HG03571 (cell line): ENCODE data around the gene IL36RN.

Experiments used
- ATAC-seq: cut with Tn5 transposase; IDR thresholded peaks from one replicate; pipeline ENCODE4 v1.9.1; 2021; ENCODE audit not compliant: unreplicated experiment

Gene IL36RN

DNA sequence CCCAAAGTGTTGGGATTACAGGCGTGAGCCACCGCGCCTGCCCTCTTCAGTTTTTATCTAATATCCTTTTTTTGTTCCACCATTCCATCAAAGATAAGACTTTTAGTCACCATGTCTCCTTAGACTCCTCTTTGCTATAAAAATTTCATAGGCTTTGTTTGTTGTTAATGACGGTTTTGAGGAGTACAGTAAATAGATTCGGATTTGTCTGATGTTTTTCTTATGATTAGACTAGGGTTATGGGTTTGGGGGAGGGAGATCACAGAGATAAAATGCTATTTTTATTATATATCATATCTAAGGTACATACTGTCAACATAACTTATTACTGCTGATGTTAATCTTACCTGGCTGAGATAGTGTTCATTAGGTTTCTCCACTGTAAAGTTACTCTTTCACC, 12.5 kb upstream of the IL36RN start:
- no peak for ATAC-seq

DNA sequence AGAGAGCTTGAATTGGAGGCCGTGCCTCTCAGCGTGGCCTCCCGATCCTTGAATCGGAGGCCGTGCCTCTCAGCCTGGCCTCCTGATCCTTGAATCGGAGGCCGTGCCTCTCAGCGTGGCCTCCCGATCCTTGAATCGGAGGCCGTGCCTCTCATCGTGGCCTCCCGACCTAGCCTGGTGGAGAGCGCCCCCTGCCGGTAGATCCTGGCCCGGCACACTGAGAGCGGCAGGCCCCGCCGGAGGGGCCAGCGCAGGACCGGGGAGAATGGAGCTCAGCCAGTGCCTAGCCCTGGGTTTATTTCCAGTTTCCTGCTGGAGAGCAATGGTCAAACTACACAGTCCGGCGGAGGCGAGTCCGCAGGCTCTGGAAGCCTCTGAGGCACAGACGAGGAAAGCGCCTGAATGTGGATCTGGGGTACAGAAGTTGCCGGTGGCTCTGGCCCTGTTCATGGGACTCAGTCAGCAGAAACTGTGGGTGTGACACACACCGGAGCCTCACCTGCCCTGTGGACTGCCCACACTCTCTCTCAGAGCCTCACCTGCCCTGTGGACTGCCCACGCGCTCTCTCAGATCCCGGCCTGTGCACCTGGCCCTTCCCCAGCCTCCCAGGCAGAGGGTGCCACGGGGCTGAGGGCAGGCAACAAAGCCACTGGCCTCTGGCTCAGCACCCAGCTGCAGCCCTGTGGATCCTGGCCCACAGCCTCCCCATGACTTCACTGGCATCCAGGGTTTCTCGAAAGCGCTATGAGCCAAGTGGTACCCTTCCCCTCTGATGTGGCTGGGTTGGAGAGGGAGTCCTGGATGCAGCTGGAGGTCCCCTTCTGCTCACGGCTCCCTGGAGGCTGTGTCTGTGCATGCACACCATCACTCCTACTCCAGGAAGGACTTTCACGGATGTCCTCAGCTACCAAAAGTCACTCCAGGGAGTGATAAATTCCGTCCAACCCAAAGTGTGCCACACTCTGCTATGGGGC, 7.8 kb upstream of the IL36RN start:
- no peak for ATAC-seq

DNA sequence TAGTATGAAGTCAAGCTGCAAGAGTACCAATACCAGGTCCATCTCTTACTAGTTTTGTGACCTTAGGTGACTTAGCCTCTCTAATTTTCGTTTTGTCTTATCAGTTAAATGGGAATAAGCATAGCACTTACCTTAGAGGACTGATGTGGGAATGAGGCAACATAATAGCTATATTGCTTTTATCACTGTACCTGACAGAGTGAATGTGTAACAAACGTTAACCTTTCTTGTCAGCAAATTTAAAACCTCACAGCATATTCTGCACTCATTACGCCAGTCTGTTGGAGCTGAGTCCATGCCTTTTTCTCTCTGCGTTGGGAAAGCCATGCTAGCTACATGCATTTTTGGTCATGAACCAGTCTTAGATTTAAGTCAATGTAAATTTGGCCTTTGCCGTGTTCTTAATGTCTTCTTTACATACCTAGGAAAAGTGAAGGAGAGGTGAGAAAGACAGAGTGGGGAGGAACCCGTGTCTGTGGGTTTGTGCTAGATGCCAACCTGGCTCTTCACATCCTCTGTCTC, 6.5 kb upstream of the IL36RN start, which contains the start of gene IL36B:
Gene IL36B, minus strand, starts transcription at position 472 of the 522 bp plus-strand sequence.
- no peak for ATAC-seq

DNA sequence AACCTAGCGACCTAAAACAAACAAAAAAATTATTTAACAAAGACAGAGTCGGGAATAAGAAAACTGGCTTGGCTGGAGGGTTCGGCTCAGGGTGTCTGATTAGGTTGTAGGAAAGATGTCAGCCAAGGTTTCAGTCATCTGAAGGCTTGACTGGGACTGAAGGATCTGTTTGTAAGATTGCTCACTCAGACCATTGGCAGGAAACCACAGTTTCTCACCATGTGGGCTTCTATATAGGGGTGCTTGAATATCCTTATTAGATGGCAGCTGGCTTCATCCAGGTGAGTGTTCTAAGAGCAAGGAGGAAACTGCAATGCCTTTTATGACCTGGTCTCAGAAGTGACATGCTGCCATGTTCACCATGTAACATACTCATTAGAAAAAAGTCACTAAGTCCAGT, 5.3 kb upstream of the IL36RN start:
- ATAC-seq = no peak

DNA sequence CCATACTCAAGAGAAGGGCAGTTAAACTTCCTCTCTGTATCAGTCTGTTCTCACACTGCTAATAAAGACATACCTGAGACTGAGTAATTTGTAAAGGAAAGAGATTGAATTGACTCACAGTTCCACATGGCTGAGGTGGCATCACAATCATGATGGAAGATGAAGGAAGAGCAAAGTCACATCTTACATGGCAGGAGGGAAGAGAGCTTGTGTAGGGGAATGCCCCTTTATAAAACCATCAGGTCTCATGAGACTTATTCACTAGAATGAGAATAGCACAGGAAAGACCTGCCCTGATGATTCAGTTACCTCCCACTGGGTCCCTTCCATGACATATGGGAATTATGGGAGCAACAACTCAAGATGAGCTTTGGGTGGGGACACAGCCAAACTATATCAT, 4.9 kb upstream of the IL36RN start:
- ATAC-seq = no peak

DNA sequence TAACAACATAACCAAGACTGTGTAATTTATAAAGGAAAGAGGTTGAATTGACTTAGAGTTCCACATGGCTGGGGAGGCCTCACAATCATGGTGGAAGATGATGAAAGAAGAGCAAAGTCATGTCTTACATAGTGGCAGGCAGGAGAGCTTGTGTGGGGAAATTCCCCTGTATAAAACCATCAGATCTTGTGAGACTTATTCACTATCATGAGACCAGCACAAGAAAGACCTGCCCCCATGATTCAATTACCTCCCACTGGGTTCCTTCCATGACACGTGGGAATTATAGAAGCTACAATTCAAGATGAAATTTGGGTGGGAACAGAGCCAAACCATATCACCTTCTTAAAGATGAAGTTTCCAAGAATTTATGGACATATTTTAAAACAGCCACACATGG, 2.5 kb upstream of the IL36RN start:
- no peak for ATAC-seq

DNA sequence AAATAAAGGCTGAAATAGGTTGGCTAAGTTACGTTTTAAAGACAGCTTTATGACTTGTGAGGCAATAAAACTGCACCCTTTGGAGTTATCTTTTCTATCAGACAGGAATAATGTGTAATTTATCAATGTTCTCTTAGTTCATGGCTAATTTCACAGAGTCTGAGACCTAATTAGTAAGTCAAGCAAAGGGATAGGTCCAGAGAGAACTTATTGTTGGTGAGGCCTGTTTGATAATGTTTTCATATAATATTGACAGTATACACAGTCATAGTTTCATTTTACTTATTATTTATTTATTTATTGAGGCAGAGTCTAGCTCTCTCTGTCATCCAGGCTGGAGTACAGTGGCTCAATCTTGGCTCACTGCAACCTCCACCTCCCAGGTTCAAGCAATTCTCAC, 1.9 kb upstream of the IL36RN start:
- no peak for ATAC-seq

DNA sequence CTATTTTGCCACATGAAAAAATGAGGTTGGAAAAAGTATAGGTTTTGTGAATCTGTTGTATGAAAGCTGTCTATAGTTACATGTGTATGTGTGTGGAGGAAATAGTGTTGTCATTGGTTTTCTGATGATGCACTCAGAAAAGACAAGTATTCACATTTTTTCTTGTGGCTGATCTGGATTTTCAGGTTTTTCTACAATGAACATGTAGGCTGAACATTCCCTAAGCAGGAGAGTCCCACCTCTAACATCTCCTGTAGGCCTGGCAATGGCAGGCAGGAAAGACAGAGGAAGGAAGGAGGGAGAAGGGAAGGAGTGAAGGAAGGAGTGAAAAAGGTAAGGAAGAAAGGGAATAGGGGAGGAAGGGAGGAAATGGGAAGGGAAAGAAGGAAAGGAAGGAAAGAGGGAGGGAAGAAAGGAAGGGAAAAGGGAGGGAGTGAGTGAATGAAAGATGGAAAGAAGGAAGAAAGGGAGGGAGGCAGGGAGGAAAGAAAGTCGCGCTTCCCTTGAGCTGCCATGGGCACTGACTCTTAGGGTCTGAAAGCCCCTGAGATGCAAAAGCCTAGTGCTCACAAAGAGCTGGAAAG, 495 bp upstream of the IL36RN start:
- ATAC-seq = no peak

DNA sequence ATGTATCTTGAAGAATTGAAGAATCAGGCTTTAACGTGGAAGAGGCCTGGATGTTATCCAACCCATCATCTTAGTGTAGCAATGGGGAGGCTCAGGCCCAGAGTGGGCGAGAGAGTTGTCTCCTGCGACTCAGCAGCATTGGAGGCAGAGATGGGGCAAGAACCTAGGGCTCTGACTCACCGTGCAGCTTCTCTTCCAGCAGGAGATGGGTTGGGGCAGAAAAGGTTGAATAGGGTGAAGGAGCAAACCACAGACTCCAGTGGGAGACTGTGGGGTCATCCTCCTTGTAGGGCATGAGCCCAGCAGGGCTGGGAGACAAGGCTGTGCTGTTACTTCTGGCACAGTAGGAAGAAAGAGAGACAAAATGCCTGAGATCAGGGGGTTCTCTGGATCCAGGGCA, 1.4 kb downstream of the IL36RN start:
- ATAC-seq = no peak

DNA sequence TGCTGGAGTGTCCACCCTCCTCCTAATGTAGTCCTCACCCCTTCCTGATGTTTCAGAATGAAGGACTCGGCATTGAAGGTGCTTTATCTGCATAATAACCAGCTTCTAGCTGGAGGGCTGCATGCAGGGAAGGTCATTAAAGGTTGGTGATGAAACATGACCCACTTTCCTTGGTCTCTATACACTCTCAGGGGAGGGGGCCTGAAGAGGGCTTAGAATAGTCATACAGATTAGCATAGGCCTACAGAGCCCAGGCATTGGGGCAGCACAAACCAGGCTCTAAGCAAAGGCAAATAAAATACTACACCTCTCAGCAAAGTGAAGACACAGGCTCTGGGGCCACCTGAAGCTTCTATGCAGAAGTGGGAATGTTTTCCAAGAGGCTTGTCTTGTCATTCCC, 1.8 kb downstream of the IL36RN start:
- no peak for ATAC-seq

DNA sequence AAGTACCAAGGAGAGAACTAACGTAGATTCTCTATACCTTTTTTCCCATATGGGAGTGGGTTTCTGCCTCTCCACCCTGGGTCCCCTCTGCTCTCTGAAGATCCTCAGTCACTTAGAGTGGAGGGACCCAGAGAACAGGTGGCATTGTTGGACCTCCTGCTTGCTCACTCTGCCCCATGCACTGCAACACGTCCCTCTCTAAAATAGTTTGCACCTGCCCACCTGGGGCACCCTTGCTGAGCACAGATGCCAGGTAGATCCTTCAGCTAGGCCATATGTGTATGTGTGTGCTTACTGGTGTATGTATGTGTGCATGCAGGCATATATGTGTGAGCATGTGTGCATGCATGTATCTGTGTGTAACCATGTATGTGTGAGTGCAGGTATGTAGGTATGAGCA, 2.2 kb downstream of the IL36RN start:
- no peak for ATAC-seq

DNA sequence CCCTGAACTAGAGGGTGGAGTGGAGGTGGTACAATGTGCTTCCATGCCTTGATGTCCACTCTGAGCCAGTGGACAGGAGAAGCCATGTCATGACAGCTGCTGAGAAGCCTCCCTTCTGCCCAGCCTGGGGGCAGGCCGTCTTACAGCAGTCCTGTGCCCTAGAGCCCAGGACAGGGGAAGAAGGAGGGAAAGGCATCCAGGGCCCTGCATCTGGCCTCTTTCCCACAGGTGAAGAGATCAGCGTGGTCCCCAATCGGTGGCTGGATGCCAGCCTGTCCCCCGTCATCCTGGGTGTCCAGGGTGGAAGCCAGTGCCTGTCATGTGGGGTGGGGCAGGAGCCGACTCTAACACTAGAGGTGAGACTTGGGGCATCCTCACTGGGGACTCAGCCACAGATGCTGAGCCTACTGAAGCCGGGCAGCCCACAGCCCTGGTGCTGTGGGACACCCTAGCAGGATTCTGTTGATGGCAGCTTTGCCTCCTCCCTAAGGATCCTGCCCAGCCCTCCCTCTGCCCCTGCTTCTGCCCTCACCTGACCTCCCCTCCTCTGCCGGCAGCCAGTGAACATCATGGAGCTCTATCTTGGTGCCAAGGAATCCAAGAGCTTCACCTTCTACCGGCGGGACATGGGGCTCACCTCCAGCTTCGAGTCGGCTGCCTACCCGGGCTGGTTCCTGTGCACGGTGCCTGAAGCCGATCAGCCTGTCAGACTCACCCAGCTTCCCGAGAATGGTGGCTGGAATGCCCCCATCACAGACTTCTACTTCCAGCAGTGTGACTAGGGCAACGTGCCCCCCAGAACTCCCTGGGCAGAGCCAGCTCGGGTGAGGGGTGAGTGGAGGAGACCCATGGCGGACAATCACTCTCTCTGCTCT, 3.1 kb downstream of the IL36RN start:
- no peak for ATAC-seq

DNA sequence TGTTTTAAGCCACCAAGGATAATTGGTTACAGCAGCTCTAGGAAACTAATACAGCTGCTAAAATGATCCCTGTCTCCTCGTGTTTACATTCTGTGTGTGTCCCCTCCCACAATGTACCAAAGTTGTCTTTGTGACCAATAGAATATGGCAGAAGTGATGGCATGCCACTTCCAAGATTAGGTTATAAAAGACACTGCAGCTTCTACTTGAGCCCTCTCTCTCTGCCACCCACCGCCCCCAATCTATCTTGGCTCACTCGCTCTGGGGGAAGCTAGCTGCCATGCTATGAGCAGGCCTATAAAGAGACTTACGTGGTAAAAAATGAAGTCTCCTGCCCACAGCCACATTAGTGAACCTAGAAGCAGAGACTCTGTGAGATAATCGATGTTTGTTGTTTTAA, 5.3 kb downstream of the IL36RN start:
- no peak for ATAC-seq

DNA sequence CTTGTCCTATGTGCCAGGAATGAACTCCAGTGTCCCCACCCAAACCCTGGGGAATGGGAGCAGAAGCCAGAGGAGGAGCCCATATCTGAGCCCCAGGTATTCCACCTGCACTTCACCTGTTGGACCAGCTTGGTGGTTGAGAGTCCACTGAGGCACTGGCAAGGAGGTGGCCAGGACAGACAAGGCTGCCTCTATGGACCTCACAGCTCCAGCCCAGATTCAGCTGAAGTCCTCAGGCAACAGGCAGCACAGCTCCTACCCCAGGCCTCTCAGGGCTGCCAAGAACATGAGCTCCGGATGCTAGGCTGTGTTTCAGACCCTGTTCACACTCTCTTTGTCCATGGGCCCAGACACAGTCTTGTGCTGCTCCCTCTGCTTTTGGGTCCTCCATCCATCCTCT, 5.9 kb downstream of the IL36RN start:
- ATAC-seq = no peak

DNA sequence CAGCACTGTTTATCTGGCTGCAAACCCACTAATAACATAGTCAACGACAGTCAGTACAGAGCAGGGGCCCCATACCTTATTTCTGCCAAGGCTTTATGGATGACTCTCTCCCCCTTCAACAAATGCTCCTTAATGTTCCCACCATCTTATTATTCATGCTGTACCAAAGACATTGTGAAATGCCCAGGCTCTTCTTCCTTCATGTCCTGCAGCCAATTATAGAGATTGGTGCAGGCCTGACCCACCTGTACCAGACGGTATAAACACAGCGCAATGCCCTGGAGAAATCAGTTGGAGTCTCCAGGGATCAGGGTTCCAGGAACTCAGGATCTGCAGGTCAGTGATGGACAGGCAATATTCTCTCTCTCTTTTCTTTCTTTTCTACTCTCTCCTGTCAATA, 8.7 kb downstream of the IL36RN start, which contains the start of gene IL1F10:
Gene IL1F10, plus strand, starts transcription at position 290 of the 400 bp plus-strand sequence. CDS start 4,769 bp downstream, outside the sequence.
- no peak for ATAC-seq

DNA sequence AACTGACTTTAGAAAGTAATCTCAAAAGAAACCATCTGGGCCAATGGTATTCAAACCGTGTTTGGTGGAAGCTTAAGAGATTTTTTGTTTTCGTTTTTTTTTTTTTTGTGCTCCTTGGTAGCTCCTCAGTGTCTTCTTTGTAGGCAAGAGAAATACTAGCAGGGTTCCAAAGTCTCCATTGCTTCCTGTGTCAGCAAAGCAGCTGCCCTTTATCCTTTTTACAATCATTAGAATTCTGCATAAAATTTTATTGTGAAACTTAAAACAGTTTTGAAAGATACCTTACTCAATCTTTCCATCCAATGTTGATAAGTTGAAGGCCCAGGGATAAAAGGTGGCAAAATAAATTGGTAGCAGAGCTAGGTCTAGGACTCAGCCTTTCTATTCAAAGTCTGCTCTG, 9.3 kb downstream of the IL36RN start:
- no peak for ATAC-seq

DNA sequence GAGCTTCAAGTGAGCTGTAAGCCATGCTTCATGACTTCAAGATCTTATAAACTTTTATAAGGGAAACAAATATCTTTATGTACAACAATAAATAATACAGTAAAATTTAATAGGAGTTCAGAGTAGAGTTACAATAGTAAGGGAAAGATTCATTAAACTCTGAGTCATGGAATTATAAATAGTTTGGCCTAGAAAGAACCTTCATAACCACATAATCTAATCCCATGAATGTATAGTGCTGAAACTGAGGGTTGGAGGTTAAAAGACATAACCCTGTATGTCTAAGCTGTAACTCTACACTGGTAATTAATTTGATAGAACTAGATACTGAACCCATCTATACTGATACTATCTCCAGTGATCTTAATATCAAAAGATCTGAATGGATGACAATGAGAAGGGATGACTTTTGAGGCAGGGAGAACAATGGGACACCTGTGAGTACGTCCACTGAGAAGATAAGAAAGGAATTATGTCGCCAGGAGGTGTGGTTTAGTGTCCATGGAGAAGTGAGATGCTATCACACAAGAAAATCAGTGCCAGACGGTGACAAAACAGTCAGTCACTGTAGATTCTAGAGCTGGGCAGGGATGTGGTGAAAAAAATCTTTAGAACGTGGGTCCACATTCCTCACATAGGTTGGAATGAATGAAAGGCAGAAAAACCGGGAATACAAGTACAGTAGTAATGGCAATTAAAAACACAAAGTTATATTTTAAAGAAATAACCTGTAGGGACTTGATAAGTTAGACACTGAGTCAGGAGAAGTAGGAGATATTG, 9.9 kb downstream of the IL36RN start:
- no peak for ATAC-seq

DNA sequence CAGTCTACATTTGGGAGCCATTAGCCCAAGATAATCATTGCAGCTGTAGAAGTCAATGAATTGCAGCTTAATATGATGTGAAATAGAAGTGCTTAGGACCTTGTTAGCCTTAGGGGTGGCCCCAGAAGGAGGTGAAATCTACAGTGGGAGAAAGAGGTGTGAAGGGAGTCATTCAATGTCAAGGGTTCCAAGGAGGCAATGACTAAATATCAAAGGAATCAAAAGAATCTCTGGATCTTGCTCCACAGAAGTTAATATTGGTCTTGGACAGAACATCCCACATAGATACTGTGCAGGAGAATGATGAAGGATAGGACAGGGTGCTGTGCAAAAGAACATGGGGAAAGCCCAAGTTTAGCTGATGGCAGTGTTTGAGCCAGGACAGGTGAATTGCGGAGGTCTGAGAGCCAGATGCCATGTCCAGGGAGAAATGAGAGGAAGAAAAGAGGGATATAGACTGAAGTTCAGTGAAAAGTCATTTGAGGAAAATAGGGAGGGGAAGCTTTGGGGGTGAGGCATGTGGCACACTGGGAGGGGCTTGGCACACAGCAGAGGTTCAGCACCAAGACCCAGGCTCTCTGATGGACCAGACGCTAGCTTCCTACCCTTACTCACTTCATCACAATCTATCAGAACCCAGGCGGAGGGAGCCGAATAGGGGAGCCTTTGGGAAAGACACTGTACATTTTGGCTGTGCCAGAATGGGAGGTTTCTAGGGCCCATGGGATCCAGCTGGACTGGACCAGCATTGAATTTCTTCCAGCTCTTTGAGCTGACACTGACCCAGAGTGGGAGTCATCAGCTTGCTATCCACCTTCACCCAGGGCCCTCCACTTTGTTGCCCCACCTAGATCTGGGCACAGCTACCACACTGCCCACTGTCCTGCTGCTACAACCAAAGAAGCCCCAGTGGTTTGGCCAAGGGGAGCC, 10.9 kb downstream of the IL36RN start:
- ATAC-seq = no peak

DNA sequence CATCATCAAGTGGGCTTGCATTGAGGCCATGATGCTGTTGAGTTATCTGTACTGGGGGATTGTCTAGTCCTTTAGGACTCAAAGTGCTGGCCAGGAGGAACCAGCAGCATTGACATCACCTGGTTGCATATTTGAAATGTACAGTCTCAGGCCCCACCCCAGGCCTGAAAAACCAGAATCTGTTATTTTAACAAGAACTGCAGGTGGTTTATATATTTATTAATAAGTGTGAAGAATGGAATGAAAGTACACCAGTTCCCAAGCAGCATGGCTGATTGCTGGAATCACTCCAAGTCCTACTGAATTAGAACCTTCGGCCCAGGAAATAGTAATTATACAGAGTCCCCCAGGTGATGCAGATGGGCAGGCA, 11.6 kb downstream of the IL36RN start:
- ATAC-seq = no peak
